WTC11 (cell line): ENCODE results near the gene MIA2.

ENCODE experiments used
- CREB1 ChIP-seq: sonication (generic); formaldehyde crosslinking; IDR thresholded peaks from 2 replicates; pipeline ENCODE4 v1.8.0; 2023; ENCODE audit warnings: mild to moderate bottlenecking, missing genetic modification reagents
- ESRRA ChIP-seq: sonication (generic); formaldehyde crosslinking; IDR thresholded peaks from 2 replicates; pipeline ENCODE4 v1.8.1; 2022; ENCODE audit warnings: mild to moderate bottlenecking, missing genetic modification reagents, borderline replicate concordance
- ZNF416 ChIP-seq: fragments of 250-450 bp; sonication (Bioruptor Pico); IDR thresholded peaks from 2 replicates; pipeline ENCODE4 v1.9.0; 2021; ENCODE audit warnings: mild to moderate bottlenecking, inconsistent platforms
- TF ChIP-seq, protein P1 (sequence below): sonication (generic); formaldehyde crosslinking; conservative IDR thresholded peaks from 2 replicates; pipeline ENCODE4 v1.8.1; 2022; ENCODE audit warnings: mild to moderate bottlenecking, missing genetic modification reagents
- TF ChIP-seq, protein P2 (sequence below): sonication (generic); formaldehyde crosslinking; IDR thresholded peaks from 2 replicates; pipeline ENCODE4 v1.8.1; 2022; ENCODE audit warnings: low read depth, missing genetic modification reagents, borderline replicate concordance
- TF ChIP-seq, protein P3 (sequence below): fragments of 200-600 bp; IDR thresholded peaks from 2 replicates; pipeline ENCODE4 v1.8.0; 2022; ENCODE audit warnings: antibody characterized with exemption
- TF ChIP-seq, protein P4 (sequence below): sonication (generic); formaldehyde crosslinking; conservative IDR thresholded peaks from 2 replicates; pipeline ENCODE4 v1.8.1; 2023; ENCODE audit warnings: mild to moderate bottlenecking, low read depth, missing genetic modification reagents, moderate library complexity
- TF ChIP-seq, protein P5 (sequence below): sonication (generic); formaldehyde crosslinking; IDR thresholded peaks from 2 replicates; pipeline ENCODE4 v1.8.0; 2022; ENCODE audit warnings: mild to moderate bottlenecking, missing genetic modification reagents
- TF ChIP-seq, protein P6 (sequence below): sonication (generic); formaldehyde crosslinking; IDR thresholded peaks from 2 replicates; pipeline ENCODE4 v1.8.1; 2022; ENCODE audit warnings: mild to moderate bottlenecking, moderate library complexity, missing genetic modification reagents

DNA sequence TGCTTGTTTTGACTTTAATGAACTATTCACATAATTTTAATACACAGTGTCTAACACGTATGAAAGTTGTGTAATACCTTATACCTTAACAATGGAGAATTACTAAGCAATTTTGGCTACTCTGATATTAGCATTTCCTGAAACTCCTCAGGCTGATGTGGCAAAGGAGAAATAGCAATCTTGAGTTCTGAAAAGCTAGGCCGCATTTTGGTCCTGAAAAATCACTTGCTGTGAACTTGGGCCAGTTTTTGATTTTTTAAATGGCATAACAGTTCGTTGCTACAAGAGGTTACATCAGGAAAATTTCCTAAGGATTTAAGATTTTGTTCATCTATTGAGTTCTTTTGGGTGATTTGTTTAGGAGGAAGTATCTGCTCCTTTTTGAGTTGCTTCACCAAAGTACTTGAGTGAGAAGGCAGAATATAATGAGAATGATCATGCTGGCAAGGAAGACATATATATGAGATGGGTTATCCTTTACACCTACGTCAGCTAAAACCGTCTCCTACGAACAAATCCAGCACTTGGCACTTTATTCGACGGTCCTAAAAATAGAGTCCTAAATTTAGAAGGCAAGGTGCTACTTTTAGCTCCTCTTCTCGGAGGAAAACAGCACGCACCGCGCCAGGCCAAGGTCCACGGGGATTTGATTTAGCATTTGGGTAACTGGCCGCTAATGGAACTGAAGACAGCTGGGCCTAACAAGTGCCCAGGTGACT, 32.2 kb downstream of the MIA2 start:
- TF ChIP-seq, protein P1, sequence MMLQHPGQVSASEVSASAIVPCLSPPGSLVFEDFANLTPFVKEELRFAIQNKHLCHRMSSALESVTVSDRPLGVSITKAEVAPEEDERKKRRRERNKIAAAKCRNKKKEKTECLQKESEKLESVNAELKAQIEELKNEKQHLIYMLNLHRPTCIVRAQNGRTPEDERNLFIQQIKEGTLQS, result no peak
- TF ChIP-seq, protein P2, sequence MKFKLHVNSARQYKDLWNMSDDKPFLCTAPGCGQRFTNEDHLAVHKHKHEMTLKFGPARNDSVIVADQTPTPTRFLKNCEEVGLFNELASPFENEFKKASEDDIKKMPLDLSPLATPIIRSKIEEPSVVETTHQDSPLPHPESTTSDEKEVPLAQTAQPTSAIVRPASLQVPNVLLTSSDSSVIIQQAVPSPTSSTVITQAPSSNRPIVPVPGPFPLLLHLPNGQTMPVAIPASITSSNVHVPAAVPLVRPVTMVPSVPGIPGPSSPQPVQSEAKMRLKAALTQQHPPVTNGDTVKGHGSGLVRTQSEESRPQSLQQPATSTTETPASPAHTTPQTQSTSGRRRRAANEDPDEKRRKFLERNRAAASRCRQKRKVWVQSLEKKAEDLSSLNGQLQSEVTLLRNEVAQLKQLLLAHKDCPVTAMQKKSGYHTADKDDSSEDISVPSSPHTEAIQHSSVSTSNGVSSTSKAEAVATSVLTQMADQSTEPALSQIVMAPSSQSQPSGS (CRISPR knock-in tag), result no peak
- TF ChIP-seq, protein P3, sequence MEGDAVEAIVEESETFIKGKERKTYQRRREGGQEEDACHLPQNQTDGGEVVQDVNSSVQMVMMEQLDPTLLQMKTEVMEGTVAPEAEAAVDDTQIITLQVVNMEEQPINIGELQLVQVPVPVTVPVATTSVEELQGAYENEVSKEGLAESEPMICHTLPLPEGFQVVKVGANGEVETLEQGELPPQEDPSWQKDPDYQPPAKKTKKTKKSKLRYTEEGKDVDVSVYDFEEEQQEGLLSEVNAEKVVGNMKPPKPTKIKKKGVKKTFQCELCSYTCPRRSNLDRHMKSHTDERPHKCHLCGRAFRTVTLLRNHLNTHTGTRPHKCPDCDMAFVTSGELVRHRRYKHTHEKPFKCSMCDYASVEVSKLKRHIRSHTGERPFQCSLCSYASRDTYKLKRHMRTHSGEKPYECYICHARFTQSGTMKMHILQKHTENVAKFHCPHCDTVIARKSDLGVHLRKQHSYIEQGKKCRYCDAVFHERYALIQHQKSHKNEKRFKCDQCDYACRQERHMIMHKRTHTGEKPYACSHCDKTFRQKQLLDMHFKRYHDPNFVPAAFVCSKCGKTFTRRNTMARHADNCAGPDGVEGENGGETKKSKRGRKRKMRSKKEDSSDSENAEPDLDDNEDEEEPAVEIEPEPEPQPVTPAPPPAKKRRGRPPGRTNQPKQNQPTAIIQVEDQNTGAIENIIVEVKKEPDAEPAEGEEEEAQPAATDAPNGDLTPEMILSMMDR, result no peak
- TF ChIP-seq, protein P4, sequence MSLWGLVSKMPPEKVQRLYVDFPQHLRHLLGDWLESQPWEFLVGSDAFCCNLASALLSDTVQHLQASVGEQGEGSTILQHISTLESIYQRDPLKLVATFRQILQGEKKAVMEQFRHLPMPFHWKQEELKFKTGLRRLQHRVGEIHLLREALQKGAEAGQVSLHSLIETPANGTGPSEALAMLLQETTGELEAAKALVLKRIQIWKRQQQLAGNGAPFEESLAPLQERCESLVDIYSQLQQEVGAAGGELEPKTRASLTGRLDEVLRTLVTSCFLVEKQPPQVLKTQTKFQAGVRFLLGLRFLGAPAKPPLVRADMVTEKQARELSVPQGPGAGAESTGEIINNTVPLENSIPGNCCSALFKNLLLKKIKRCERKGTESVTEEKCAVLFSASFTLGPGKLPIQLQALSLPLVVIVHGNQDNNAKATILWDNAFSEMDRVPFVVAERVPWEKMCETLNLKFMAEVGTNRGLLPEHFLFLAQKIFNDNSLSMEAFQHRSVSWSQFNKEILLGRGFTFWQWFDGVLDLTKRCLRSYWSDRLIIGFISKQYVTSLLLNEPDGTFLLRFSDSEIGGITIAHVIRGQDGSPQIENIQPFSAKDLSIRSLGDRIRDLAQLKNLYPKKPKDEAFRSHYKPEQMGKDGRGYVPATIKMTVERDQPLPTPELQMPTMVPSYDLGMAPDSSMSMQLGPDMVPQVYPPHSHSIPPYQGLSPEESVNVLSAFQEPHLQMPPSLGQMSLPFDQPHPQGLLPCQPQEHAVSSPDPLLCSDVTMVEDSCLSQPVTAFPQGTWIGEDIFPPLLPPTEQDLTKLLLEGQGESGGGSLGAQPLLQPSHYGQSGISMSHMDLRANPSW (CRISPR knock-in tag), result no peak
- TF ChIP-seq ESRRA (CRISPR knock-in tag), result no peak
- TF ChIP-seq ZNF416 (CRISPR knock-in tag), result no peak
- TF ChIP-seq, protein P5, sequence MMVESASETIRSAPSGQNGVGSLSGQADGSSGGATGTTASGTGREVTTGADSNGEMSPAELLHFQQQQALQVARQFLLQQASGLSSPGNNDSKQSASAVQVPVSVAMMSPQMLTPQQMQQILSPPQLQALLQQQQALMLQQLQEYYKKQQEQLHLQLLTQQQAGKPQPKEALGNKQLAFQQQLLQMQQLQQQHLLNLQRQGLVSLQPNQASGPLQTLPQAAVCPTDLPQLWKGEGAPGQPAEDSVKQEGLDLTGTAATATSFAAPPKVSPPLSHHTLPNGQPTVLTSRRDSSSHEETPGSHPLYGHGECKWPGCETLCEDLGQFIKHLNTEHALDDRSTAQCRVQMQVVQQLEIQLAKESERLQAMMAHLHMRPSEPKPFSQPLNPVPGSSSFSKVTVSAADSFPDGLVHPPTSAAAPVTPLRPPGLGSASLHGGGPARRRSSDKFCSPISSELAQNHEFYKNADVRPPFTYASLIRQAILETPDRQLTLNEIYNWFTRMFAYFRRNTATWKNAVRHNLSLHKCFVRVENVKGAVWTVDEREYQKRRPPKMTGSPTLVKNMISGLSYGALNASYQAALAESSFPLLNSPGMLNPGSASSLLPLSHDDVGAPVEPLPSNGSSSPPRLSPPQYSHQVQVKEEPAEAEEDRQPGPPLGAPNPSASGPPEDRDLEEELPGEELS (CRISPR knock-in tag), result no peak
- TF ChIP-seq, protein P6, sequence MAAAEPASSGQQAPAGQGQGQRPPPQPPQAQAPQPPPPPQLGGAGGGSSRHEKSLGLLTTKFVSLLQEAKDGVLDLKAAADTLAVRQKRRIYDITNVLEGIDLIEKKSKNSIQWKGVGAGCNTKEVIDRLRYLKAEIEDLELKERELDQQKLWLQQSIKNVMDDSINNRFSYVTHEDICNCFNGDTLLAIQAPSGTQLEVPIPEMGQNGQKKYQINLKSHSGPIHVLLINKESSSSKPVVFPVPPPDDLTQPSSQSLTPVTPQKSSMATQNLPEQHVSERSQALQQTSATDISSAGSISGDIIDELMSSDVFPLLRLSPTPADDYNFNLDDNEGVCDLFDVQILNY (CRISPR knock-in tag), result no peak
- no peak for TF ChIP-seq CREB1 (CRISPR knock-in tag)
